ENCODE measurements around the gene COPS7A. TPM values are rescaled to one million over a fixed set of nuclear protein-coding genes. Genes with fewer than 3 reads are reported as not detected.
A peak's percentile ranks its signal among the peaks of the same experiment; 100 is the strongest.

Gene COPS7A
- total RNA-seq, 4 donors from 2014 or later, result 51.9 to 71.8 (median 63.0) TPM

- intact Hi-C loops (cut with DNase I), result no loop called here
- 33% methylated on average over 7 of the region's 7 CpGs for WGBS
Observed at GRCh38 chr12:6765048-6765633, 41.3 kb downstream of the COPS7A start.

DNA sequence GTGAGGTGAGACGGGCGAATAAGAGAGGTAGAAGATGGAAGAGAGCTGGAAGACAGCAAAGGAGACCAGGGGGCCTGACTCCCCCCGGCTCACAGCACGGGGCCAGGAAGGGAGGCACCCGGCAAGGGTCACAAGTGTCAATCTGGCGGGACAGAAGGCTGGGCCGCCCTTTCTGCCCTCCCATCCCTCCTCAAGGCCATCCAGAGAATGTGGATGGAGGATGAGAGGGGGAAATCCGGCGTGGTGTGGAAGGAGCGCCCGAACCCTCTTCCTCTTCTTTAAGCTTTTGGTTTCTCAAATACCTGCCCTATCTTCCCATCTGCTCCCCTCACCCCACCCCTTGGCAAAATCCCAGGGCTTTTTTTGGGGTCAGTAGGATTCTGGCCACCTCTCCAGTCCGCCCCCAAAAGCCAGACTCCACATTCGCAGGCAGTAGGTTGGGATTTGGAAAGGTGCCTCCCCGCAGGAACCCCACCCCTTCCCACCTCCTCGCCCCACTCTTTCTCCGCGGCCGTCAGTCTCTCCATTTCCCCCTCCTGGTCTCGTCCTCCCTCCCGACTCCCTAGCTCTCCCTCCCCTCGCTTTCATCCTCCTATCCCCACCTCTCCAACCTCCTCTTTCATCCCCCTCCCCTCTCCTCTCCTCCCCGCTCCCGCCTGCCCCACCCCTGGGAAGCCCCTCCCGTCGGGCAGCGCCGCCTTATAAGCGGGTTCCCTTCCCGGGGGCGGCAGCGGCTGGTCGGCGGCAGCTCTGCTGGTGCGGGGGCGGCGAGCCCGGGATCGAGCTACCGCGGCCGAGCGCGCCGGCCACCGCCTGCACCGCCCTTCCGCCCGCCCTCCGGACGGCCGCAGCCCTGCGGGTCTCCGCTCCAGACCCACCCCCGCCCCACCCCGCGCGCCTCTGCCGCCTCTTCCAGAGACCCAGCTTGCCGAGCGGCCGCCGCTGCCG, 42.1 kb downstream of the COPS7A start, which contains the start of gene PTMS:
Gene PTMS, plus strand, starts transcription at position 730 of the 948 bp plus-strand sequence. CDS start 343 bp downstream, outside the sequence.
- H3K27ac ChIP-seq (replicated peaks in 1 of 4), result peak within 1 kb of the TSS; percentile 95 to 100 (median 96)
- H3K4me1 ChIP-seq, result peaks cover 47 to 71% (median 67%) of the 10 kb centered on the region in 4 donors
- no peaks in the 10 kb centered on the region for H3K27me3 ChIP-seq
- TF ChIP-seq POLR2AphosphoS5 (IDR thresholded peaks at IDR 0.05), result peak; percentile 90 to 96
- TF ChIP-seq POLR2A (IDR thresholded peaks at IDR 0.05; ENCODE audit: low read depth), result peak; percentile 69
- TF ChIP-seq, protein P1, sequence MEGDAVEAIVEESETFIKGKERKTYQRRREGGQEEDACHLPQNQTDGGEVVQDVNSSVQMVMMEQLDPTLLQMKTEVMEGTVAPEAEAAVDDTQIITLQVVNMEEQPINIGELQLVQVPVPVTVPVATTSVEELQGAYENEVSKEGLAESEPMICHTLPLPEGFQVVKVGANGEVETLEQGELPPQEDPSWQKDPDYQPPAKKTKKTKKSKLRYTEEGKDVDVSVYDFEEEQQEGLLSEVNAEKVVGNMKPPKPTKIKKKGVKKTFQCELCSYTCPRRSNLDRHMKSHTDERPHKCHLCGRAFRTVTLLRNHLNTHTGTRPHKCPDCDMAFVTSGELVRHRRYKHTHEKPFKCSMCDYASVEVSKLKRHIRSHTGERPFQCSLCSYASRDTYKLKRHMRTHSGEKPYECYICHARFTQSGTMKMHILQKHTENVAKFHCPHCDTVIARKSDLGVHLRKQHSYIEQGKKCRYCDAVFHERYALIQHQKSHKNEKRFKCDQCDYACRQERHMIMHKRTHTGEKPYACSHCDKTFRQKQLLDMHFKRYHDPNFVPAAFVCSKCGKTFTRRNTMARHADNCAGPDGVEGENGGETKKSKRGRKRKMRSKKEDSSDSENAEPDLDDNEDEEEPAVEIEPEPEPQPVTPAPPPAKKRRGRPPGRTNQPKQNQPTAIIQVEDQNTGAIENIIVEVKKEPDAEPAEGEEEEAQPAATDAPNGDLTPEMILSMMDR (IDR thresholded peaks at IDR 0.05), result no peak
- no peaks in the 10 kb centered on the region for H3K9me3 ChIP-seq
- H3K36me3 ChIP-seq, result peaks cover 10 to 17% (median 16%) of the 10 kb centered on the region in 4 donors
- WGBS, result 4% methylated on average over 37 of the region's 63 CpGs
- peak within 1 kb of the TSS; percentile 63 to 93 (median 78) for H3K4me3 ChIP-seq
- DNase-seq (ENCODE audit: extremely low spot score), result peak; percentile 95
- intact Hi-C loops (cut with DNase I), result loop anchor here (1.0 kb wide), 1 partner anchor 13 kb away; the partner anchor contains the start of gene MLF2

More at GRCh38 chr12:6765048-6765633, 41.3 kb downstream of the COPS7A start:
- H3K9me3 ChIP-seq, result no peaks in the 10 kb centered on the region
- H3K36me3 ChIP-seq, result peaks cover 6 to 10% (median 9%) of the 10 kb centered on the region in 4 donors
- H3K27me3 ChIP-seq, result no peaks in the 10 kb centered on the region
- no peak for TF ChIP-seq POLR2AphosphoS5 (IDR thresholded peaks at IDR 0.05)
- TF ChIP-seq, protein P1 (IDR thresholded peaks at IDR 0.05), result no peak
- TF ChIP-seq EP300 (IDR thresholded peaks at IDR 0.05), result no peak
- TF ChIP-seq POLR2A (IDR thresholded peaks at IDR 0.05; ENCODE audit: low read depth), result no peak
- H3K4me1 ChIP-seq, result peaks cover 47 to 63% (median 59%) of the 10 kb centered on the region in 4 donors
- peak overlapping the region; percentile 63 to 93 (median 78) for H3K4me3 ChIP-seq
- peak overlapping the region; percentile 95 to 100 (median 96) for H3K27ac ChIP-seq (replicated peaks in 1 of 4)
- DNase-seq (ENCODE audit: extremely low spot score), result no peak

DNA sequence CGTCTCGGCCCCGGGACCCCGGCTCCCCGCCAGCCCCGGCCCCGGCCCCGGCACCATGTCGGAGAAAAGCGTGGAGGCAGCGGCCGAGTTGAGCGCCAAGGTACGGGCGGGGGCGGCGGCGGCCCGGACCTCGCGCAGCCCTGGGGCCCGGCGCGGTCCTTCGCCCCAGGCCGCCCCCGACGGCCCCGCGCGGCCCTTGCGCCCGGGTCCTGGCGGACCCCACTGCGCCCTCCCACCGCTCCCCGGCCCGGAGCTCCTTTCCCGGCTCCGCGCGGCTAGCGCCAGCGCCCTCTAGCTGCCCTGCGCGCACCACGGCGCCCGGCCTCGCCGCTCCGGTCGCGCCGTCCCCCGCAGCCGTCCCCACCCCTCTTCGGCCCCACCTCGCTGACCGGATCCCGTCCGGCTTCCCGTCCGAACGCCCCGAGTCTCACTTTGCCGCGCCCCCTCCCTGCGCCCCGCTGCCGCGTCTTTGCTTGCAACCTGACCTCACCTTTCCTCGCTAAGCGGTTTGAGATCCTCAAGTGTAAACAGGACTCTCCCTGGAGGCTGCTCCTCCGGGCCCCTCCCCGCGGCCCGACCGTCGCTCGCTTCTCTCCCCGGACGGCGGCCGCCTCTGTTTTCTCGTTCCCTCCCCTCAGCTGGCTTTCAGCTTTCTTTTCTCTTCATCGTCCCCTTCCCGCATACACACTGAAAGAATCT, 43.0 kb downstream of the COPS7A start:
- no peak for DNase-seq (ENCODE audit: extremely low spot score)
- H3K4me3 ChIP-seq, result peak overlapping the region; percentile 63 to 93 (median 78)
- intact Hi-C loops (cut with DNase I), result loop anchor here (1.0 kb wide), 1 partner anchor 13 kb away; the partner anchor contains the start of gene MLF2
- H3K27me3 ChIP-seq, result no peaks in the 10 kb centered on the region
- peak overlapping the region; percentile 95 to 100 (median 96) for H3K27ac ChIP-seq (replicated peaks in 1 of 4)
- H3K4me1 ChIP-seq, result peaks cover 54 to 80% (median 75%) of the 10 kb centered on the region in 4 donors
- H3K36me3 ChIP-seq, result peaks cover 12 to 25% (median 21%) of the 10 kb centered on the region in 4 donors
- 1% methylated on average over 43 of the region's 88 CpGs for WGBS
- TF ChIP-seq POLR2AphosphoS5 (IDR thresholded peaks at IDR 0.05) (peak; percentile 59 to 60), POLR2A (IDR thresholded peaks at IDR 0.05; ENCODE audit: low read depth) (peak; percentile 8), EP300 (IDR thresholded peaks at IDR 0.05) (no peak)
- TF ChIP-seq, protein P1 (IDR thresholded peaks at IDR 0.05), result peak; percentile 78 to 89 (median 79)
- H3K9me3 ChIP-seq, result no peaks in the 10 kb centered on the region
